ENCODE results near the gene CAND2.

The CAND2 gene

GRCh38 chr3:12822725-12823373, 26.4 kb downstream of the CAND2 start:
- no peaks in the 10 kb centered on the region for H3K27me3 ChIP-seq (ENCODE audit: low read length)
- no peaks in the 10 kb centered on the region for H3K36me3 ChIP-seq (ENCODE audit: low read length)
- no peaks in the 10 kb centered on the region for H3K9me3 ChIP-seq (ENCODE audit: insufficient read depth, low read length)
- no peak overlapping the region for H3K4me2 ChIP-seq (ENCODE audit: low read depth, low read length, poor library complexity, severe bottlenecking)
- no peak overlapping the region for H3K4me3 ChIP-seq (ENCODE audit: insufficient read depth, low read length, poor library complexity, severe bottlenecking)
- no peaks in the 10 kb centered on the region for H3K9me2 ChIP-seq (replicated peaks; ENCODE audit: insufficient read depth, low read length)
- no peak overlapping the region for H2AFZ ChIP-seq (ENCODE audit: low read depth, low read length, severe bottlenecking)
- no peak overlapping the region for H3K27ac ChIP-seq (ENCODE audit: low read depth, low read length)
- no peaks in the 10 kb centered on the region for H4K20me1 ChIP-seq (ENCODE audit: low read depth, low read length)
- TF ChIP-seq EZH2phosphoT487 (conservative IDR thresholded peaks at IDR 0.05; ENCODE audit: low read length): no peak
- peak; percentile 42 for TF ChIP-seq CTCF (IDR thresholded peaks at IDR 0.05; ENCODE audit: insufficient read depth, low read length, poor library complexity, severe bottlenecking)
- no peaks in the 10 kb centered on the region for H3F3A ChIP-seq (ENCODE audit: insufficient read depth)
- no peaks in the 10 kb centered on the region for H3K79me2 ChIP-seq (ENCODE audit: insufficient read depth, low read length)
- H3K9ac ChIP-seq (ENCODE audit: low read length): no peak overlapping the region

GRCh38 chr3:12824299-12824698, 27.8 kb downstream of the CAND2 start:
- Histone ChIP-seq H3K9me3 (ENCODE audit: insufficient read depth, low read length) (no peaks in the 10 kb centered on the region), H3K4me3 (ENCODE audit: insufficient read depth, low read length, poor library complexity, severe bottlenecking) (no peak overlapping the region), H3K9ac (ENCODE audit: low read length) (no peak overlapping the region), H3F3A (ENCODE audit: insufficient read depth) (no peaks in the 10 kb centered on the region), H3K79me2 (ENCODE audit: insufficient read depth, low read length) (no peaks in the 10 kb centered on the region), H4K20me1 (ENCODE audit: low read depth, low read length) (no peaks in the 10 kb centered on the region), H3K27ac (ENCODE audit: low read depth, low read length) (no peak overlapping the region), H2AFZ (ENCODE audit: low read depth, low read length, severe bottlenecking) (no peak overlapping the region), H3K27me3 (ENCODE audit: low read length) (no peaks in the 10 kb centered on the region), H3K36me3 (ENCODE audit: low read length) (no peaks in the 10 kb centered on the region), H3K4me2 (ENCODE audit: low read depth, low read length, poor library complexity, severe bottlenecking) (no peak overlapping the region), H3K9me2 (replicated peaks; ENCODE audit: insufficient read depth, low read length) (no peaks in the 10 kb centered on the region)
- TF ChIP-seq CTCF (IDR thresholded peaks at IDR 0.05; ENCODE audit: insufficient read depth, low read length, poor library complexity, severe bottlenecking) (no peak), EZH2phosphoT487 (conservative IDR thresholded peaks at IDR 0.05; ENCODE audit: low read length) (no peak)

- Histone ChIP-seq H3K4me2 (ENCODE audit: low read depth, low read length, poor library complexity, severe bottlenecking) (no peak overlapping the region), H3K36me3 (ENCODE audit: low read length) (no peaks in the 10 kb centered on the region), H3K79me2 (ENCODE audit: insufficient read depth, low read length) (no peaks in the 10 kb centered on the region), H3K9ac (ENCODE audit: low read length) (no peak overlapping the region), H4K20me1 (ENCODE audit: low read depth, low read length) (no peaks in the 10 kb centered on the region), H2AFZ (ENCODE audit: low read depth, low read length, severe bottlenecking) (no peak overlapping the region), H3K27me3 (ENCODE audit: low read length) (no peaks in the 10 kb centered on the region), H3K27ac (ENCODE audit: low read depth, low read length) (no peak overlapping the region), H3K9me2 (replicated peaks; ENCODE audit: insufficient read depth, low read length) (no peaks in the 10 kb centered on the region), H3K9me3 (ENCODE audit: insufficient read depth, low read length) (no peaks in the 10 kb centered on the region), H3F3A (ENCODE audit: insufficient read depth) (no peaks in the 10 kb centered on the region), H3K4me3 (ENCODE audit: insufficient read depth, low read length, poor library complexity, severe bottlenecking) (no peak overlapping the region)
- TF ChIP-seq CTCF (IDR thresholded peaks at IDR 0.05; ENCODE audit: insufficient read depth, low read length, poor library complexity, severe bottlenecking) (no peak), EZH2phosphoT487 (conservative IDR thresholded peaks at IDR 0.05; ENCODE audit: low read length) (no peak)
Observed at GRCh38 chr3:12825156-12825555, 28.7 kb downstream of the CAND2 start.

Data from SU-DHL-6 (cell line).